IgD-negative memory B cell (primary cell): ENCODE measurements around the gene SLC39A8. TPM values are rescaled to one million over a fixed set of nuclear protein-coding genes. Genes with fewer than 3 reads are reported as not detected.
A peak's percentile ranks its signal among the peaks of the same experiment; 100 is the strongest.
"Not testable (repeated sequence)": the region's sequence is repeated elsewhere in the genome, so short reads cannot be mapped to it uniquely, and the experiment has no call there.

Experiments used
- H3K27ac Mint-ChIP-seq, 3 donors: one replicate each; pipeline ENCODE4 v1.8.0; 2020 to 2022; ENCODE audit warnings: mild to moderate bottlenecking in 3 of 3, mixed read lengths in 3 of 3, moderate library complexity in 1 of 3
- H3K27me3 Mint-ChIP-seq: one replicate; pipeline ENCODE4 v1.8.0; 2021; ENCODE audit warnings: mixed read lengths
- H3K36me3 Mint-ChIP-seq: one replicate; pipeline ENCODE4 v1.8.0; 2020; ENCODE audit warnings: mild to moderate bottlenecking, mixed read lengths
- H3K4me1 Mint-ChIP-seq, 3 donors: one replicate each; pipeline ENCODE4 v1.8.0; 2020 to 2022; ENCODE audit warnings: mixed read lengths in 3 of 3, mild to moderate bottlenecking in 1 of 3
- H3K4me3 Mint-ChIP-seq, 4 donors: one replicate each; pipeline ENCODE4 v1.8.0; 2020 to 2022; ENCODE audit warnings: mild to moderate bottlenecking in 4 of 4, mixed read lengths in 4 of 4, moderate library complexity in 3 of 4
- H3K9me3 Mint-ChIP-seq, 3 donors: one replicate each; pipeline ENCODE4 v1.8.0; 2020 to 2021; ENCODE audit warnings: mixed read lengths in 3 of 3, mild to moderate bottlenecking in 1 of 3
- polyA plus RNA-seq: library from polyadenylated mRNA; unstranded; fragments of 300-500 nt; fragmentation: Illumina TruSeq; gene quantifications from one replicate; pipeline ENCODE4 v1.2.3, GENCODE V29; 2021

SLC39A8 gene
- polyA plus RNA-seq, 1 donor from 2014 or later, result 4.3 TPM

DNA sequence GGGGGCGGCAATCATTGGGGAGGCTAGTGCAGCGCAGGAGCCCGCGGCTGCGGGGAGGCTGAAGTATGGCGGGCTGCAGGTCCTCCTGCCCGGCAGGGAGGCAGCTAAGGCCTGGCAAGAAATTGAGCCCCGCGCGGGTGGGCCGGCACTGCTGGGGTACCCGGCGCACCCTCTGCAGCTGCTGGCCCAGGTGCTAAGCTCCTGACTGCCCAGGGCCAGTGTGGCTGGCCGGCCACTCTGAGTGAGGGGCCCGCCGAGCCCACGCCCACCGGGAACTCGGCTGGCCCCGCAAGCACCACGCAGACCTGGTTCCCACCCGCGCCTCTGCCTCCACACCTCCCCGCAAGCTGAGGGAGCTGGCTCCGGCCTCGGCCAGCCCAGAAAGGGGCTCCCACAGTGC is 94.9 kb downstream of the SLC39A8 start:
- no peak overlapping the region for H3K27ac Mint-ChIP-seq
- peaks cover 3% of the 10 kb centered on the region for H3K36me3 Mint-ChIP-seq
- peak overlapping the region in 1 of 4 donors; percentile 35 for H3K4me3 Mint-ChIP-seq

DNA sequence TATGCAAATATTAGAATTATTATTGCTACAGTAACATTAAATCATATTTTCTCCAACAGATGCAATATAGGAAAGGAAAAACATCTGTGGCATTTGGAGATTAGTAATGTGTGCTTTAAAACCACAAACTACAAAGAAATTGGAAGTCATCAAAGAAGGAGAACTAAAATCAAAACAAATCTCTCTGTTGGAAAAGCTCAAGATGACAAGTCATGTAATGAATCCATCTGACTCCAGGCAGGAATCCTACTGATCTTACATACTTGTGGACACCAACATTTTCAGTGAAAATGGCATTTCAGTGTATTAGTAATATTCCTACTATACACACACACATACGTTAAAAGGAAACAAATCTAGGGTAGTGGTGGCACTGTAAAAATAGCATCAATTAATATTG is 98.2 kb downstream of the SLC39A8 start:
- peaks cover 0 to 4% (median 0%) of the 10 kb centered on the region in 3 donors for H3K9me3 Mint-ChIP-seq
- no peaks in the 10 kb centered on the region for H3K4me1 Mint-ChIP-seq
- no peaks in the 10 kb centered on the region for H3K27me3 Mint-ChIP-seq
- H3K4me3 Mint-ChIP-seq, result no peak overlapping the region
- H3K36me3 Mint-ChIP-seq, result peaks cover 2% of the 10 kb centered on the region
- no peak overlapping the region for H3K27ac Mint-ChIP-seq

More for the DNA sequence above, 94.9 kb downstream of the SLC39A8 start:
- Mint-ChIP-seq H3K9me3 (no peaks in the 10 kb centered on the region), H3K4me1 (no peaks in the 10 kb centered on the region), H3K27me3 (no peaks in the 10 kb centered on the region)

DNA sequence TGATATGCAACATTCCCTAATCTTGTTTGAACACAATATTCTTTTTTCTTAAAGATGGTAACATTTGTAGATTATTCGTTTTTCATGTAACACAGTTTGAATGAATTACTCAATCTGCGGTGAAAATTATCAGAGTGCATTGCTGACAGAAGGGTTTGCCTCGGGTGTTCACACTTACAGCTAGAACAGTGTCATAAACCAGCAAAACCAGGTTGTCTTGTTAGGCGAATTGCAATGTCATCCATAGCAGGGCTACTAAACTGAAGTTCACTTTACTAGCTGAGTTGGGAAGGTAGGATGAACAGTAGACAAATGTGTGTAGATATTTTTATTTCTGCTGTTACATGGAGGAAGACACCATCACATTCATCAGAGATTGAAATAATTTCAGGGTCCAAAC is 98.9 kb downstream of the SLC39A8 start:
- Mint-ChIP-seq H3K27me3 (no peaks in the 10 kb centered on the region), H3K4me1 (no peaks in the 10 kb centered on the region), H3K36me3 (no peaks in the 10 kb centered on the region), H3K4me3 (no peak overlapping the region), H3K27ac (no peak overlapping the region), H3K9me3 (peaks cover 0 to 4% (median 0%) of the 10 kb centered on the region in 3 donors)

DNA sequence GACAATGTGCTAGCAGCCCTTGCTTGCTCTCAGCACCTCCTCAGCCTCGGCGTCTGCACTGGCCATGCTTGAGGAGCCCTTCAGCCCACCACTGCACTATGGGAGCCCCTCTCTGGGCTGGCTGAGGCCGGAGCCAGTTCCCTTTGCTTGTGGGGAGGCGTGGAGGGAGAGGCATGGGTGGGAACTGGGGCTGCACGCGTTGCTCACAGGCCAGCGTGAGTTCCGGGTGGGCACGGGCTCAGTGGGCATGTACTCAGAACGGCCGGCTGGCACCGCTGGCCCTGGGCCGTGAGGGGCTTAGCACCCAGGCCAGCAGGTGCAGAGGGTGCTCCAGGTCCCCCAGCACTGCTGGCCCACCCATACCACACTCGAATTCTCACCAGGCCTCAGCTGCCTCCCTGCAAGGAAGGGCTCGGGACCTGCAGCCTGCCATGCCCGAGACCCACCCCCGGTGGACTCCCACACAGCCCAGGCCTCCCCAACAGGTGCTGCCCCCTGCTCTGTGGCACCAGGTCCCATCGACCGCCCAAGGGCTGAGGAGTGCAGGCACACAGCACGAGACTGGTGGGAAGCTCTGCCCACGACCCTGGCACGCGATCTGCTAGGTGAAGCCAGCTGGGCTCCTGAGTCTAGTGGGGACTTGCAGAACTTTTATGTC is 100.3 kb downstream of the SLC39A8 start:
- peaks cover 1% of the 10 kb centered on the region for H3K27me3 Mint-ChIP-seq
- H3K4me3 Mint-ChIP-seq, result no peak overlapping the region
- no peak overlapping the region for H3K27ac Mint-ChIP-seq
- H3K4me1 Mint-ChIP-seq, result no peaks in the 10 kb centered on the region
- H3K9me3 Mint-ChIP-seq, result peaks cover 0 to 4% (median 0%) of the 10 kb centered on the region in 3 donors
- no peaks in the 10 kb centered on the region for H3K36me3 Mint-ChIP-seq

DNA sequence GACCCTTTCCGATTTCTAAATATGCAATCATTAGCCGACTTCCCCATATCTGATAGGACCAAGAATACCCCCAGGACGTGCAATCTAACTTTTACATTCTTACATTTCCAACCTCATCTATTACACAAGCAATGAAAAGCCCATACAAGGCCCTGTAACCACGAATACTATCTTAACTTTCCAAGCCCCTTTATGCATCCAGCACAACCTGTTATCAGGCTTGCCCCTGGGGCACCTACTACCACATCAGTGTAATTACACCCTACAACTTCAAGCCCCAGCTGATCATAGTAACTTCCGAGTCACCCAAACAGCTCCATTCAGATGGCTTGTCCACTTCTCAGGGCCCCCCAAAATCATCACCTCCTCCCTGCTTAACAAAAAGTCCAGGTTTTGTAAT is 102.0 kb downstream of the SLC39A8 start:
- H3K4me3 Mint-ChIP-seq, result not testable (repeated sequence)

DNA sequence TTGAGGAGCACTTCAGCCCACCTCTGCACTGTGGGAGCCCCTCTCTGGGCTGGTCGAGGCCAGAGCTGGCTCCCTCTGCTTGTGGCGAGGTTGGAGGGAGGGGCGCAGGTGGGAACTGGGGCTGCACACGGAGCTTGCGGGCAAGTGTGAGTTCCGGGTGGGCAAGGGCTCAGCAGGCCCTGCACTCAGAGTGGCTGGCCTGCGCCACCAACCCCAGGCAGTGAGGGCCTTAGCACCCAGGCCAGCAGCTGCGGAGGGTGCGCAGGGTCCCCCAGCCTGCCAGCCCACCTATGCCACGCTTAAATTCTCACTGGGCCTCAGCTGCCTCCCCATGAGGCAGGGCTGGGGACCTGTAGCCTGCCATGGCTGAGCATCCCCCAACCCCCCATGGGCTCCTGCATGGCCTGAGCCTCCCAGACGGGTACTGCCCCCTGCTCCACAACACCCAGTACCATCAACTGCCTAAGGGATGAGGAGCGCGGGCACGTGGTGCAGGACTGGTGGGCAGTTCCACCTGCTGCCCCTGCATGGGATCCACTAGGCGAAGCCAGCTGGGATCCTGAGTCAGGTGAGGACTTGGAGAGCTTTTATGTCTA is 110.9 kb downstream of the SLC39A8 start:
- H3K9me3 Mint-ChIP-seq, result no peaks in the 10 kb centered on the region
- H3K4me3 Mint-ChIP-seq, result no peak overlapping the region

More for the DNA sequence above, 102.0 kb downstream of the SLC39A8 start:
- not testable (repeated sequence) for H3K27ac Mint-ChIP-seq, H3K4me1 Mint-ChIP-seq, H3K27me3 Mint-ChIP-seq, H3K9me3 Mint-ChIP-seq, H3K36me3 Mint-ChIP-seq

DNA sequence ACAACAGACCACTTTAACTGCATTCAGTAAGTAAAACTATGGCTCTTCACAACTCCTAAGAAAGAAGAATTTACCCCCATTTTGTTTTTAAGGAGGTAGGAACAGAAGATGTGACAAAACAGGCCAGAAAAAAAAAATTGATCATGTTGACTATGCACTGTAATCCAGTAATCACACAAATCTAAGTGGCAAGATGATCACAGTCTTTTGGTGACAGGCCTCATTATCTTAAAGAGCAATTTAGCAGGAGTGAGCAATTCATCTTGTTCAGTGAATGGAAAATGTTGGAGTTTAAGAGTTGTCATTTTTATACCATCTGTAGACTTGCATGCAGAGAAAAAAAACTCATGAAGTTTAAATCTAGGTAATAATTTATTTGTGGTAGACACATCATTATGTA is 115.1 kb downstream of the SLC39A8 start:
- H3K27me3 Mint-ChIP-seq, result no peaks in the 10 kb centered on the region
- no peaks in the 10 kb centered on the region for H3K4me1 Mint-ChIP-seq
- H3K36me3 Mint-ChIP-seq, result peaks cover 2% of the 10 kb centered on the region
- no peak overlapping the region for H3K4me3 Mint-ChIP-seq
- no peak overlapping the region for H3K27ac Mint-ChIP-seq
- H3K9me3 Mint-ChIP-seq, result peaks cover 2 to 10% (median 8%) of the 10 kb centered on the region in 3 donors

More for the DNA sequence above, 110.9 kb downstream of the SLC39A8 start:
- Mint-ChIP-seq H3K4me1 (no peaks in the 10 kb centered on the region), H3K36me3 (no peaks in the 10 kb centered on the region), H3K27ac (no peak overlapping the region), H3K27me3 (peaks cover 4% of the 10 kb centered on the region)

DNA sequence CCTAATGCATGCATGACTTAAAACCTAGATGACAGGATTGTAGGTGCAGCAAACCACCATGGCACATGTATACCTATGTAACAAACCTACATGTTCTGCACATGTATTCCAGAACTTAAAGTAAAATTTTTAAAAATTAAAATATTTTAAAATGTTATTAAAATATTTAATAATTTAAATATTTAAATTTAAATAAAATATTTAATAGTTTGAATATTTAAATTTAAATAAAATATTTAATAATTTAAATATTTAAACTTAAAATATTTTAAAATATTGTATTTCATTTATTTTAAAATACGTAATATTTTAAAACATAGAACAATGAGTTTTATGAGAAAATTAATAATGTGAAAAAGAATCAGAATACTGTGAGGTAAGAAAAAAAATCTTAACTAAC is 117.9 kb downstream of the SLC39A8 start:
- Mint-ChIP-seq H3K4me3 (no peak overlapping the region), H3K36me3 (peaks cover 2% of the 10 kb centered on the region), H3K27ac (no peak overlapping the region), H3K4me1 (no peaks in the 10 kb centered on the region), H3K27me3 (no peaks in the 10 kb centered on the region), H3K9me3 (peaks cover 2 to 10% (median 8%) of the 10 kb centered on the region in 3 donors)

DNA sequence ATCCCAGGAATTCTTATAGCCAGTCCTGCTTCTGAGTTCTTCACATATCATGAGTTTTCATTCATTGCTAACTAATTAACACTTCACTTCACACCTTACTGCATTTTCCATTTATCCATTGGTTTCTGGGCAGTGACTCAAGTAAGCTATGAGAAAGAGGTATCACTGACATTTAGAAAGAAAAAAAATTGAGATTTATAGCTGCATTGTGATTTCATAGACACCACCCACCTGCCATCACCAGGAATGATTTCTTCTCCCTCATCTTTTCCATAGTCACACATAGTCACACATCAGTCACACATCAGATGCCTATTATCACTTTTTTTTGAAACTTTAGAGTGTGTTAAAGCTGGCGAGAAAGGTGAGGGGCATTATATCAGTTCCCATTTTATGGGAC is 121.8 kb downstream of the SLC39A8 start:
- H3K9me3 Mint-ChIP-seq, result peaks cover 4 to 8% (median 7%) of the 10 kb centered on the region in 3 donors
- peaks cover 0 to 1% (median 0%) of the 10 kb centered on the region in 3 donors for H3K4me1 Mint-ChIP-seq
- peaks cover 4% of the 10 kb centered on the region for H3K27me3 Mint-ChIP-seq
- no peak overlapping the region for H3K27ac Mint-ChIP-seq
- H3K36me3 Mint-ChIP-seq, result peaks cover 2% of the 10 kb centered on the region
- H3K4me3 Mint-ChIP-seq, result no peak overlapping the region

DNA sequence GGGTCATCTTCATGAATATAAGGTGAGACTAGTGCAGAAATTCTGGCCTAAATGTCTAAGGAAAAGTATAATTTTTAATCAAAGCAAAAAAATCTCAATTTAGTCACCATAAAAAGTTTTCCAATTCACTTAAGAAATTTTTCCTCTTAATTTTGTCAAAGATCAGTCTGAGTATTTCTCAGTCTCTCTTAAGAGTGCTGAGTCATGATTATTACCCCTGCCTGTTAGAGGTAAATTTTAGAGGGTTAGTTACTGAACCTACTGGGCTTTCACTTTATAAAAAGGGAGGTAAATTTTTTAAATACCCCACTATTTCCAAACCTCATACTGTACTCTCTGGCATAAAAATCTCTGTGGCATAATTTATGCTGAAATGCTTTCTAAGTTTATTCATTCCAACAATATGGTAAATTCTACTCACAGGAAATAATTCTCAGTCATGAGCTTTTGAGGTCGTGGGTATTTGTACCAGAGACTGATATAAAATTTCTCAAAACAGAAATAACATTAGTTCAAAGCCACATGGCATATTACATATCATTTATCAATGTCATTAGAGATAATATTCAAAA is 122.4 kb downstream of the SLC39A8 start:
- Mint-ChIP-seq H3K4me1 (peaks cover 0 to 1% (median 0%) of the 10 kb centered on the region in 3 donors), H3K36me3 (peaks cover 2% of the 10 kb centered on the region), H3K27ac (no peak overlapping the region), H3K4me3 (no peak overlapping the region), H3K9me3 (peaks cover 3 to 8% (median 4%) of the 10 kb centered on the region in 3 donors), H3K27me3 (peaks cover 4% of the 10 kb centered on the region)

DNA sequence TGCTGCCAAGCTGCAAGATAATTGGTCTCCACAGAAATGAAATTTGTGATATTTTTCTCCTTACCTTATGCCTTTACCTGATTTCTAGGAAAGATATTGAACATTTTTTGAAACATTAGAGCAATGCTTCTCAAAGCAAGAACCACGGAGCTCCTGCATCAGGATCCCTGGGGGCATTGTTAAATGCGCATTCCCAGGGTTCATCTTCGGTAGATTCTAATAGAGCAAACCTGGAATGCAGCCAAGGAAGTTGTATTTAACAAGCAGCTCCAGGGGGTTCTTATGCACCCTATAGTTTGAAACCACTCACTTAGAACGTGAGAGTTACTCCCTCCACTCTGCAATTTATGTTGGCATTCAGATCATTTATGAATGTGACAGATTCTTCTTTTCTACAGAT is 126.2 kb downstream of the SLC39A8 start:
- Mint-ChIP-seq H3K9me3 (peaks cover 0 to 2% (median 0%) of the 10 kb centered on the region in 3 donors), H3K4me3 (no peak overlapping the region), H3K27ac (no peak overlapping the region)

DNA sequence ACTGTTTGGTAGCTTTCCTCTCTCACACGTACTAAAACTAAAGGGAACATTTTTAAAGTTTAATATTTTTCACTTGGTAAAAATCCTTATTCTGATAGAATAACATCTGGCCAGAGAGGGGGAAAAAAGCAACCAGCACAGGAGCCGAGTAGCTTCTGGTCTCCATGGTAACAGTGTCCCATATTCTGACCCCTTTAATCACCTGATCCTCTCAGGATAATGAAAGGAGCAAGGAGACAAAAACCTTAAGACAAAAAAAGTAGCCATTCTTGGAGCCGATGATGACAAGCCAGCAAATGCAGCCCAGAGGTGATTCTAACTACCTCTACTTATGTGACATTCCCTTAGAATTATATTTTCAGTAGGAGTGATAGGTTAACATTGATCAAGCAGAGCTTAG is 126.6 kb downstream of the SLC39A8 start:
- Mint-ChIP-seq H3K27me3 (peaks cover 12% of the 10 kb centered on the region), H3K27ac (no peak overlapping the region), H3K4me1 (peaks cover 0 to 1% (median 0%) of the 10 kb centered on the region in 3 donors), H3K9me3 (peaks cover 0 to 2% (median 0%) of the 10 kb centered on the region in 3 donors), H3K36me3 (no peaks in the 10 kb centered on the region), H3K4me3 (no peak overlapping the region)

More for the DNA sequence above, 126.2 kb downstream of the SLC39A8 start:
- Mint-ChIP-seq H3K27me3 (peaks cover 12% of the 10 kb centered on the region), H3K4me1 (peaks cover 0 to 1% (median 0%) of the 10 kb centered on the region in 3 donors), H3K36me3 (no peaks in the 10 kb centered on the region)

DNA sequence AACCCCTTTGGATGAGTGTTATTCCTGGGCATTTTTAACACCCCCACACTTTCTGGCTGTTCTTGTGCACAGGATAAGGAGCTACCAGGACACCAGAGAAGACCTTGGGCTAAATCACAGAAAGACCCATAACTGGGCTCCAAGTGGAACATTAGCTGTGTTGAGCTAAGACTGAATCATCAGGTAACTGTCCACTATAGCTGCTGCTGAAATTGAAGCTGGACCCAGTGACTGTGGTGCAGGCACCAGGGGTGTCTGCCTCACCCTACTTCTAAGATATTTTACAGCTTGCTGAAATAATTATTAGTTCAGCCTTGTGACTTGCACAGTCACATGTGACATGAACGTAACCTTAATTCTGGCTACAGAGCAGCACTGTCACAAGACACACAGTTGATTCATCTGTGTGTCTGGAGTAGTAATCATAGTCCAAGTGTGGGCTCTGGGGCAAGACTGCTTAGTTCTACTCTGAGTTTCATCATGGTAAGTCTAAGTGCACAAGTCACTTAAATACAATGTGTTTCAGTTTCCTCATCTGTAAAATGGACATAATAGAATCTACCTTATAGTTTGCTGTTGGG is 127.4 kb downstream of the SLC39A8 start:
- peaks cover 0 to 2% (median 0%) of the 10 kb centered on the region in 3 donors for H3K9me3 Mint-ChIP-seq
- no peak overlapping the region for H3K4me3 Mint-ChIP-seq
- H3K4me1 Mint-ChIP-seq, result peaks cover 0 to 1% (median 0%) of the 10 kb centered on the region in 3 donors
- no peaks in the 10 kb centered on the region for H3K36me3 Mint-ChIP-seq
- no peak overlapping the region for H3K27ac Mint-ChIP-seq
- peaks cover 12% of the 10 kb centered on the region for H3K27me3 Mint-ChIP-seq

DNA sequence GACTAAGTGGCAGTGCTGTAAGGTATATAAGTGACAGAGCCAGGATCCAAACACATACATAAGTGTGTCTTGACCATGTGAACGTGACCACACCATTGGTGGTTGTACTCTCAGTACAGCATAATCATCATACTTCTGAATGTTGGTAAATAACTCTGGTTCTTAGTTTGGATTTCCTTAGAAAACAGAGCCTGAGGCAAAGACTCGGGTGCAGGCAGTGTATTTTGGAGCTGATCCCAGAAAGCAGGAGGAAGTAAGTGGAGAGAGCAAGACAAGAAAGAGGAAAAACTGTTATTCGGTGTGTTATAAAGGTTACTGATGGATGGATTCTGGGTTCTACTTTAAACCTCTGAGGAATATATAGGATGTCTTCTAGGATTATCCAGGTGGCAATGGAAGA is 127.9 kb downstream of the SLC39A8 start:
- Mint-ChIP-seq H3K4me1 (peaks cover 0 to 1% (median 0%) of the 10 kb centered on the region in 3 donors), H3K9me3 (peaks cover 0 to 2% (median 0%) of the 10 kb centered on the region in 3 donors), H3K27me3 (peaks cover 12% of the 10 kb centered on the region), H3K36me3 (no peaks in the 10 kb centered on the region), H3K27ac (no peak overlapping the region), H3K4me3 (no peak overlapping the region)

DNA sequence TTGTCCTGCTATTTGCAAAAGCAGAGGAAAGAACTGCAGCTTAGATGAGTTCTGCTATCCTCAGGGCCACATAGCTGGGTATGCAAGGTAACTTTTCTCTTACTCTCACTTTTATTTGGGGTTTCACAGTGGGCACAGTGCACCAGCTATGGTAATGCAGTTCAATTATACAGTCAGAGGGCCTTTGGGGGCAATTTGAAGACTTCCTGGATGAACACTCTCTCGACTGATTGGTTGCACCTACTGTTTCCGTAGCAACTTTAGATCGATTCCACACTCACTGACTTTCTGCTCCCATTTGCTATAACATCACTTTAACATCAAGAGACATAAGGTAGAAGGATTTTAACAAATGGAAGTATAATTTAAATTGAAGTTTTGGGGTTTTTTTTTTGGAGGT is 128.6 kb downstream of the SLC39A8 start:
- H3K4me3 Mint-ChIP-seq, result no peak overlapping the region
- peaks cover 0 to 2% (median 0%) of the 10 kb centered on the region in 3 donors for H3K9me3 Mint-ChIP-seq
- peaks cover 12% of the 10 kb centered on the region for H3K27me3 Mint-ChIP-seq
- H3K36me3 Mint-ChIP-seq, result no peaks in the 10 kb centered on the region
- no peak overlapping the region for H3K27ac Mint-ChIP-seq
- peaks cover 0 to 1% (median 0%) of the 10 kb centered on the region in 3 donors for H3K4me1 Mint-ChIP-seq
